Lung (tissue), 12 donors: ENCODE results near the gene THSD7A. TPM values are rescaled to one million over a fixed set of nuclear protein-coding genes. Genes with fewer than 3 reads are reported as not detected.

Source experiments
- ATAC-seq: fragments of 200-7000 bp; cut with Tn5 transposase; one replicate; pipeline ENCODE4 v1.9.1; 2020; ENCODE audit warnings: moderate number of reproducible peaks; ENCODE audit not compliant: insufficient read depth, low FRiP score
- DNase-seq, 3 donors: peaks; one replicate each; pipeline ENCODE4 v3.0.0-alpha.2; 2013 to 2017
- H3K27ac ChIP-seq, 2 donors: one replicate each; pipeline ENCODE4 v1.5.1; 2013; ENCODE audit warnings: mild to moderate bottlenecking in 2 of 2, moderate library complexity in 2 of 2, control low read depth in 1 of 2, inconsistent platforms in 1 of 2, low read depth in 1 of 2, low read length in 1 of 2
- H3K27me3 ChIP-seq, 3 donors: one replicate each; pipeline ENCODE4 v1.5.1; 2013; ENCODE audit warnings: low read length in 2 of 3; ENCODE audit not compliant: control insufficient read depth in 3 of 3, insufficient read depth in 3 of 3
- H3K36me3 ChIP-seq, 4 donors: one replicate each; pipeline ENCODE4 v1.5.1; 2013; ENCODE audit warnings: low read length in 4 of 4, mild to moderate bottlenecking in 1 of 4, moderate library complexity in 1 of 4; ENCODE audit not compliant: control insufficient read depth in 4 of 4, insufficient read depth in 4 of 4
- H3K4me1 ChIP-seq, 5 donors: one replicate each; pipeline ENCODE4 v1.5.1; 2013; ENCODE audit warnings: low read length in 5 of 5, mild to moderate bottlenecking in 2 of 5, moderate library complexity in 1 of 5; ENCODE audit not compliant: control insufficient read depth in 5 of 5, insufficient read depth in 5 of 5
- H3K4me3 ChIP-seq: one replicate; pipeline ENCODE4 v1.5.1; 2013; ENCODE audit warnings: mild to moderate bottlenecking, control low read depth, moderate library complexity
- H3K9ac ChIP-seq, 2 donors: one replicate each; pipeline ENCODE4 v1.5.1; 2013; ENCODE audit warnings: low read length in 2 of 2, control low read depth in 1 of 2; ENCODE audit not compliant: insufficient read depth in 1 of 2
- H3K9me3 ChIP-seq, 4 donors: one replicate each; pipeline ENCODE4 v1.5.1; 2013; ENCODE audit warnings: low read length in 3 of 4, mild to moderate bottlenecking in 1 of 4, moderate library complexity in 1 of 4; ENCODE audit not compliant: control insufficient read depth in 4 of 4, insufficient read depth in 3 of 4
- CTCF ChIP-seq: IDR thresholded peaks from 2 replicates; pipeline ENCODE4 v1.5.1; 2012; ENCODE audit warnings: mild to moderate bottlenecking; ENCODE audit errors: control extremely low read depth, extremely low read depth
- WGBS, 2 donors: extraction: QIAGEN DNeasy Blood & Tissue Kit; methylation state at CpG; one replicate each; pipeline ENCODE4 v1.1.7; 2013; 5-methylcytosine and 5-hydroxymethylcytosine counted together
- polyA plus RNA-seq, 2 donors: library from polyadenylated mRNA; stranded (reverse); fragments of 200-250 nt; gene quantifications; one replicate each; pipeline ENCODE4 v1.2.1, GENCODE V29; 2013
- total RNA-seq, 2 donors: library from RNA; depleted of rRNA in 1 of 2; stranded (reverse); fragments of >200 nt in 1 of 2; gene quantifications; one replicate each; pipeline ENCODE4 v1.2.1, GENCODE V29; 2014 to 2021
- donor health status: control.
- donor health status: control.
- donor health status: Bipolar disorder and iron deficiency.
- donor health status: healthy.
- donor health status: DM: yes; HTN: yes; CAD: no.

THSD7A gene
- total and polyA plus RNA-seq, 4 donors: 0.53 to 12.1 (median 4.5) TPM

GRCh38 chr7:11491811-11492210 lies 340.2 kb downstream of the THSD7A start:
- peaks cover 0 to 15% (median 0%) of the 10 kb centered on the region in 5 donors for H3K4me1 ChIP-seq
- WGBS, 2 donors: 86 to 89% methylated on average over 4 of the region's 4 CpGs
- H3K9ac ChIP-seq: no peak overlapping the region
- no peak overlapping the region for H3K27ac ChIP-seq
- H3K27me3 ChIP-seq: no peaks in the 10 kb centered on the region
- H3K4me3 ChIP-seq: no peak overlapping the region
- H3K9me3 ChIP-seq: no peaks in the 10 kb centered on the region
- no peak for TF ChIP-seq CTCF
- no peak for ATAC-seq
- H3K36me3 ChIP-seq: no peaks in the 10 kb centered on the region
- peak in 1 of 3 donors; percentile 8 for DNase-seq

DNA sequence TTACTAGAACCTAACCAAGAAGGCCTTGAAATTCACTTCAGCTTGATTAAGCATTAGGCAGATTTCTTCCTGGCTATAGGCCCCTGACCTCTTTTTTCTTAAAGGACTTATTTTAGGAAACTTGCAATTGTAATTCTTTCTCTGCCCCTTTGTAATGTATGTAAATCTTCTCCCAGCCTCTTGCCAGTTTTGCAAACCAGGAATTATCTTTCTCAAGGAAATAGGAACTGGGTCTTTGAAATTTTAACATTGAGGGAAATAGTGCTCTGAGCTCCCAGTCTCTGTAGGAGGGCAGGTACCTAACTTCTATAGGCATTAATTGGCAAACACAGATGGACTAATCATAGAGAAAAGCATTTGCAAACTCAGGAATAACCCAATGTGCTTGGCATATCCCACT lies 342.7 kb downstream of the THSD7A start:
- H3K9me3 ChIP-seq: no peaks in the 10 kb centered on the region
- peaks cover 0 to 15% (median 0%) of the 10 kb centered on the region in 5 donors for H3K4me1 ChIP-seq
- DNase-seq: no peak
- H3K4me3 ChIP-seq: no peak overlapping the region
- H3K9ac ChIP-seq: no peak overlapping the region
- H3K27me3 ChIP-seq: no peaks in the 10 kb centered on the region
- no peak overlapping the region for H3K27ac ChIP-seq
- no peaks in the 10 kb centered on the region for H3K36me3 ChIP-seq
- ATAC-seq: no peak
- TF ChIP-seq CTCF: no peak

DNA sequence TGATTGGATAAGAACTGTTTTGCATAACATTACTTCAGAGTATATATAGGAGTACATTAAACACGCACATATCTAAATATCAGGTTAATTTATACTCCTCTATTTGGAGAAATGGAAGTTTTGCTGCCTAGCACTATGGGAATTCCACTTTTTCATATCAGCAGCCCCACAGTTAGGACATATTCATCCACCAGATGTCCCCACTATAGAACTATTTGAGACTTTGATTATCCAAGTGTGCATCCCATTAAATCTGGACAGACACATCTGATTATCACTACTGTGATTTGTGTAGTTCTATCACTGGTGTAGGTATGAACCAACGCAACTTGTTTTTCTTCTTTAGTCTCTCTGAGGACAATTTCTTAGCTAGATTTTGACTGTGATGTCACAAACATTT lies 345.7 kb downstream of the THSD7A start:
- no peaks in the 10 kb centered on the region for H3K27me3 ChIP-seq
- H3K27ac ChIP-seq: no peak overlapping the region
- H3K4me3 ChIP-seq: no peak overlapping the region
- ATAC-seq: no peak
- peaks cover 0 to 6% (median 1%) of the 10 kb centered on the region in 4 donors for H3K36me3 ChIP-seq
- DNase-seq: no peak
- no peaks in the 10 kb centered on the region for H3K4me1 ChIP-seq
- H3K9me3 ChIP-seq: peaks cover 0 to 2% (median 0%) of the 10 kb centered on the region in 4 donors
- H3K9ac ChIP-seq: no peak overlapping the region
- WGBS, 2 donors: 66 to 92% methylated on average over 2 of the region's 2 CpGs
- no peak for TF ChIP-seq CTCF

DNA sequence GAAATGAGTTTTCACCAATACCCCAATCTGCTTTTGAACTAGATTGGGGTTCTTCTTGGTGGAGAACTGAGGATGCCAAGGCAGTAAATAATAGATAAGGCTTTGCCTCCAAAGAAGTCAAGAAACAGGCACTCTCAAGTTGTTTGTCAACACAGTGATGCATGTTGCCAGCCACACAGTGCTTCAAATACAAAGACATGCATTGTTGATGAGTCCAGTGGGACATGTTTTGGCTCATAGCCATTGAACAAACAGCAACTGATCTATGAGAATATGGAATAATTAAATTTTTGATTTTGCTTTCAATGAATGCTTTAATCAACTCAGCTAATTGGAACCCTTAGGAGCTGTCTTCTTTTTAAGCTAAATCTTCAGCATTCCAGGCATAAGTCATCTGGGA lies 346.4 kb downstream of the THSD7A start:
- Histone ChIP-seq H3K9me3 (peaks cover 0 to 2% (median 0%) of the 10 kb centered on the region in 4 donors), H3K4me3 (no peak overlapping the region), H3K36me3 (peaks cover 0 to 6% (median 1%) of the 10 kb centered on the region in 4 donors), H3K27ac (no peak overlapping the region), H3K4me1 (no peaks in the 10 kb centered on the region), H3K27me3 (no peaks in the 10 kb centered on the region), H3K9ac (no peak overlapping the region)
- DNase-seq (no peak), ATAC-seq (no peak)
- TF ChIP-seq CTCF: no peak
